Measurements from ENCODE around the gene SHROOM1.

The SHROOM1 gene

GRCh38 chr5:132850066-132850465 is 19.6 kb upstream of the SHROOM1 start:
- no peak overlapping the region for H3K4me3 ChIP-seq (ENCODE audit: low read depth, low read length)
- TF ChIP-seq CTCF (IDR thresholded peaks at IDR 0.05; ENCODE audit: low read depth, low read length) = no peak

GRCh38 chr5:132849347-132849746 is 18.9 kb upstream of the SHROOM1 start:
- no peak for TF ChIP-seq CTCF (IDR thresholded peaks at IDR 0.05; ENCODE audit: low read depth, low read length)
- H3K4me3 ChIP-seq (ENCODE audit: low read depth, low read length) = no peak overlapping the region

GRCh38 chr5:132848270-132848669 is 17.8 kb upstream of the SHROOM1 start:
- no peak overlapping the region for H3K4me3 ChIP-seq (ENCODE audit: low read depth, low read length)
- TF ChIP-seq CTCF (IDR thresholded peaks at IDR 0.05; ENCODE audit: low read depth, low read length) = no peak

- H3K4me3 ChIP-seq (ENCODE audit: low read depth, low read length) = no peak overlapping the region
- TF ChIP-seq CTCF (IDR thresholded peaks at IDR 0.05; ENCODE audit: low read depth, low read length) = no peak
Observed at GRCh38 chr5:132841305-132841704, 10.9 kb upstream of the SHROOM1 start.

GRCh38 chr5:132840896-132841295 is 10.4 kb upstream of the SHROOM1 start:
- H3K4me3 ChIP-seq (ENCODE audit: low read depth, low read length) = no peak overlapping the region

GRCh38 chr5:132840313-132840712 is 9.9 kb upstream of the SHROOM1 start:
- no peak overlapping the region for H3K4me3 ChIP-seq (ENCODE audit: low read depth, low read length)
- TF ChIP-seq CTCF (IDR thresholded peaks at IDR 0.05; ENCODE audit: low read depth, low read length) = no peak

More at GRCh38 chr5:132840896-132841295, 10.4 kb upstream of the SHROOM1 start:
- TF ChIP-seq CTCF (IDR thresholded peaks at IDR 0.05; ENCODE audit: low read depth, low read length) = no peak

GRCh38 chr5:132839426-132840301 is 9.2 kb upstream of the SHROOM1 start:
- TF ChIP-seq CTCF (IDR thresholded peaks at IDR 0.05; ENCODE audit: low read depth, low read length) = no peak
- H3K4me3 ChIP-seq (ENCODE audit: low read depth, low read length) = no peak overlapping the region

Data from WI38 (cell line).